GM18498 (cell line): ENCODE results near the gene SF3B4.
"Not testable (repeated sequence)": the region's sequence is repeated elsewhere in the genome, so short reads cannot be mapped to it uniquely, and the experiment has no call there.

ENCODE experiments used
- ATAC-seq: cut with Tn5 transposase; IDR thresholded peaks from one replicate; pipeline ENCODE4 v1.9.1; 2021; ENCODE audit warnings: mild to moderate bottlenecking, moderate library complexity; ENCODE audit not compliant: unreplicated experiment

SF3B4 gene, protein sequence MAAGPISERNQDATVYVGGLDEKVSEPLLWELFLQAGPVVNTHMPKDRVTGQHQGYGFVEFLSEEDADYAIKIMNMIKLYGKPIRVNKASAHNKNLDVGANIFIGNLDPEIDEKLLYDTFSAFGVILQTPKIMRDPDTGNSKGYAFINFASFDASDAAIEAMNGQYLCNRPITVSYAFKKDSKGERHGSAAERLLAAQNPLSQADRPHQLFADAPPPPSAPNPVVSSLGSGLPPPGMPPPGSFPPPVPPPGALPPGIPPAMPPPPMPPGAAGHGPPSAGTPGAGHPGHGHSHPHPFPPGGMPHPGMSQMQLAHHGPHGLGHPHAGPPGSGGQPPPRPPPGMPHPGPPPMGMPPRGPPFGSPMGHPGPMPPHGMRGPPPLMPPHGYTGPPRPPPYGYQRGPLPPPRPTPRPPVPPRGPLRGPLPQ

GRCh38 chr1:149927563-149928400 lies at the start of gene SF3B4:
Gene SF3B4, minus strand, starts transcription at chr1:149927803. Its CDS starts 44 bp downstream, at chr1:149927759.
- peak; percentile 96 for ATAC-seq

DNA sequence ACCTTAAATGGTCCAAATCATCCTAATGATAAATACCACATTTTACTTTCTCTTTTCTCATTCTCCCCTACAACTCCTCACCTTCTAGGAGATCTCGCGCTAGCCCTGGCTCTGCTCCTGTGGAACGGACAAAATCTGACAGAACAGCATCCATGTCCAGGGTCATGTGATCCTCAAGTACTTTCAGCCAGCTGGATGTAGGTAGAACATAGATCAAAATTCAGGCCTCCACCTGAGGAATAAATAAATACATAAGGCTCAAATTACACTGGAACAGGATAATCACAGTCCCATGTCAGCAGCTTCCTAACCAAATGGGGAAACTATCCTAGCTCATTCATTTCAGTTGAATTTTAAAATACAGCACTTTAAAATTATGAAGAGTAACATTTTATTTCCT lies 49.7 kb upstream of the SF3B4 start:
- no peak for ATAC-seq

GRCh38 chr1:149972547-149972946 lies 44.9 kb upstream of the SF3B4 start:
- no peak for ATAC-seq

- no peak for ATAC-seq
Measured at GRCh38 chr1:149967646-149968045, 40.0 kb upstream of the SF3B4 start.

DNA sequence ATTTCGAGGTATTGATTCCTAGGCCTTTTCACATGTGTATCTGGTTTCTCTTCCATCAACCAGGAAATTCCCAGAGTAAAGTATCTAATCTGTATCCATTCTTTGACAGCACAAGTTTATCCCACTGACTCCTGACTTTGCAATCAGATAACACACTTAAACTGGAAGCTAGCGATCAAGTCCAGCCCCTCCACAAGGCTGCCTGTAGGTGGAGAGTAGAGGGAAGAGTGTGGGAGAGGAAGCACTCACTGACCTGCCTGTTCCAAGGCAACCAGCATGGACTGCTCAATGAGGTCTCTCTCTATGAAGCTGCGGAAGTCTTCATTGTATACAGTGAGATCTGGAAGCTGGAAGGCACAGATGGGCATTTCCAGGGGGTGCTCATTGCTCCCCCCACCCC lies 39.4 kb upstream of the SF3B4 start:
- no peak for ATAC-seq

- no peak for ATAC-seq
Measured at GRCh38 chr1:149966405-149966804, 38.8 kb upstream of the SF3B4 start.

DNA sequence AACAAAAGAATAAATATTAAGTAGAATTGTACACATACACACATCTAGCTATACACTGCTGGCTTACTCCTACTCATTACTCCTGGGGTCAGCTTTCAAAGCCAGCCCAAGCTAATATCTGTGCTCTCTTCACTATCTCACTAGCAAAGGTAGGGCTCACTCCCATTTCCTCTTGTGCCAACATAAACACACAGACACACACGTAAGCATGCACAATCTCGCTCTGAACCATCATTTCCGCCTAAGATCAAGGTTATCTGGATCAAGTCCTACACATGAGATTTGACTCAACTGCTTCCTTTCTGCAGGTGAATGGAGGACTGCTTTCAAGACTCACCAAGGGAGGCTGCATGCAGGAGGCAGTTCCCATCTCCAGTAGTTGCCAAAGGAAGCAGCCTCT lies 37.8 kb upstream of the SF3B4 start:
- ATAC-seq, result no peak

DNA sequence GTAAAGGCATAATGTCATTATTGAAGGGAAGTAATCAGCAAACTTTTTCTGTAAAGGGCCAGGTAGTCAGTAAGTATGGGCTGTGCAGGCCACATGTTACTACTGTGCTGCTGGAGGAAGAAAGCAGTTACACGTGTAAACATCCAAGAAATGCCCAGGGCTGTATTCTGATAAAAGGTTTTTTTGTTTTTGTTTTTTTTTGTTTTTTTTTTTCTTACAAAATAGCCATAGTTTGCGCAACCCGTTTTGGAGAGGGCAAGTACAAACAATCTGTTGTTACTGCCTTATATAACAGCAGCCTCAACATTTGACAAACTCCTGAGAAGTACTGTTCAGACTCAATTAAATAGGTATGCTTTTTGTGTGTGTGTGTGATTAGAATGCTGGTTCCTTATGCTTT lies 35.8 kb upstream of the SF3B4 start:
- ATAC-seq, result no peak

GRCh38 chr1:149962736-149963135 lies 35.1 kb upstream of the SF3B4 start:
- ATAC-seq, result no peak

- ATAC-seq, result no peak
Measured at GRCh38 chr1:149962039-149962647, 34.5 kb upstream of the SF3B4 start.

DNA sequence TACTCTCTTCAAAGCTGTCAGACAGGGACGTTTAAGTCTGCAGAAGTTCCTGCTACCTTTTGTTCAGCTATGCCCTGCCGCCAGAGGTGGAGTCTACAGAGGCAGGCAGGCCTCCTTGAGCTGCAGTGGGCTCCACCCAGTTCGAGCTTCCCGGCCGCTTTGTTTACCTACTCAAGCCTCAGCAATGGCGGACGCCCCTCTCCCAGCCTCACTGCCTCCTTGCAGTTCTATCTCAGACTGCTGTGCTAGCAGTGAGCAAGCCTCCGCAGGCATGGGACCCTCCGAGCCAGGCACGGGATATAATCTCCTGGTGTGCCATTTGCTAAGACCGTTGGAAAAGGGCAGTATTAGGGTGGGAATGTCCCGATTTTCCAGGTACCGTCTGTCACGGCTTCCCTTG lies 29.9 kb upstream of the SF3B4 start:
- ATAC-seq, result not testable (repeated sequence)

DNA sequence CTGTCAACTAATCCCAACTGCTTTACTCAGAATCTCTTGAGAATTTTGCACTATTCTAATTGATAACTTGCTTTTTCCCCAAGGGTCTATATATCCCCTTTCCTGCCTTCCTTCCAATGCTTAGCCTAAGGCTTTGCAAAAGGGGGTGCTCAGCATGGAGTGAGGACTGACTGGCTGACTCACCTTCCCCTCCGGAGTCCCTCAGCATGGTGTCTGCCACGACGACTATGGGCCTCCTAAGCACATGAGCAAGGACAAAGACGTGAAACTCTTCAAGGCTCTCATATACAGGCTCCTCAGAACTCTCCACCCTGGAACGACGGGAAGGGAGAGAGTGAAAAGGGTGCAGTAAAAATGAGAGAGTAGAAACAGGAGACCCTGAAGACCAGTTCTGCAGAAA lies 22.3 kb upstream of the SF3B4 start:
- ATAC-seq, result no peak

GRCh38 chr1:149945206-149945605 lies 17.6 kb upstream of the SF3B4 start:
- no peak for ATAC-seq

DNA sequence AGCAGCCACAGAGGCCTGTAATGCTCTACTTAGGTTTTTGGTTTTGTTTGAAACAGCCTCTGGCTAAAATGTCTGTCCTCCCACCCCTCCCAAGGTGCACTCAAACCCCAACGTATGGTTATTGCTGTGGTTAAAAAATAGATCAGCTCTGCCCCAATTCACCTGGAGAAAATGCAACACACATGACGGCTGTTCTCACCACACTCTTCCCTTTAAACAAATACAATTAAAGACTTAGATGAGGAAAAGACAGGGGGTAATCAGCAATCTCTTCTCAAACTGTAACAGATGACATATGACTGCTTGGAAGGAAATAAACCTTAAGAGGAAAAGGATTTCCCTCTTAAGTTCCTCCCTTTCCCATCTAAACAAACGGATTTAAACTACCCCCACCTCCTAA lies 15.3 kb upstream of the SF3B4 start:
- ATAC-seq, result no peak

DNA sequence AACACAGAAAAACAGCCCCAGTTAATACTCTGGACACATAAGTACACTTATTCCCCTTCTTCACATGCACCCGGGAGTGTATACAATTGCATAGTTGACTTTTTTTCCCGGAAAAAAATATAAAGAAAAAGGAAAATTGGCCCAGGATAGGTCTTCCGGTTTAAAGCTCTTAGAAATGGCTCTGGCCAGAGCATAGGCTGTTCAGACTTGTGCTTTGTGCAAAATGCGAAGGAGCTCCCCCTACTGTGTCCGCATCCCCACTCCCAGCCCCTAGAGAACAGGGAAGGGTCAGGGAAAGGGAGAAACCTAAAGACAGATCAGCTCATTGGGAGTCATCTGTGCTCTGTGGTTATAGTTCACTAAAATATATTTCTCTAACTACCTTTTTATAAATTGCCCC lies 14.6 kb upstream of the SF3B4 start:
- ATAC-seq, result no peak

GRCh38 chr1:149940427-149940826 lies 12.8 kb upstream of the SF3B4 start:
- no peak for ATAC-seq

DNA sequence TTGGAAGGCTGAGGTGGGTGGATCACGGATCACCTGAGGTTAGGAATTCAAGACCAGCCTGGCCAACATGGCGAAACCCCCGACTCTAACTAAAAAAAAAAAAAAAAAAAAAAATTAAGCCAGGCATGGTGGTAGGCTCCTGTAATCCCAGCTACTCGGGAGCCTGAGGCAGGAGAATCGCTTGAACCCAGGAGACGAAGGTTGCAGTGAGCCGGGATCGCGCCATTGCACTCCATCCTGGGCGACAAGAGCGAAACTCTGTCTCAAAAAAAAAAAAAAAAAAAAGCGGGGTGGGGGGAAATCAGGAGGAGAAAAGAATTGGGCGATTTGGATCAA lies 11.0 kb upstream of the SF3B4 start:
- ATAC-seq, result not testable (repeated sequence)

- no peak for ATAC-seq
Measured at GRCh38 chr1:149937759-149938158, 10.2 kb upstream of the SF3B4 start.

GRCh38 chr1:149936992-149937705 lies 9.5 kb upstream of the SF3B4 start:
- no peak for ATAC-seq

DNA sequence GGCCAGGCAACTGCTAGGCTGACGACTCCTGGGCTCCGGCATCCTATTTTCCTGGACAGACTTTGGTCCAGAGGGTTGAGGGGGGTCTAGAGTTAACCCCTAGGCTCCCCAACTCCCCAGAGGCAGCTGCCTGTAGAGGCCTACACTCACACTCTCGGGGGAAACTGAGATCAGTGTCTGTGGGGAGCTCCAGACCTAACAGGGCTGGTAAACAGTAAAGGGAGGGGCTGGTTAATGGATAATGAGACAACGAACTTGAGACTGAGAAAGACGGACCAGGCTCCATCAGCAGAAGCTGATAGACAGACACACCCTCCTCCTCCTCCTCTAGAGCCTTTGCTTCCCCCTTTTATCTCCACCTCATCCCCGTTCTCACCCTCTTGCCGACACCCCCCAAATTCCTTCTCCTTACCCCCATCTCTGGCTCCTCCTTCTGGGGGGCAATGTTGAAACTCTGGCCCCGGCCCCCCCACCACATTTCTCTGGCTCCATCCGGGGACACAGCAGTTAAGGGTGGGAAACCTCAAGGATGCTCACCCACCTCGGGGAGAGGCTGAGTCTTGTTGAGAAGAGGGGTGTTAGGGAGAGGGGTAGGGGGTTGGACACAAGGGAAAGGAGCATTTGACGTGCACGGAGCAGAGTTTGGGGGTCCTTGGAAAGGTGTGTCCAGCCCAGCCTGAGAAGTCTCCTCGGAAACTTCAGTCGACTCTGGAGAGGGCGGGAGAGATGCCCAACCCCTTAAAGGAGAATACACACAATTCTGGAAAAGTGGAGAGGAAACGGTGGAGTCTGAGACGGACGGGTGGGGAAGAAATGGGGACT lies 8.8 kb upstream of the SF3B4 start, which contains the start of gene MTMR11:
TSS of gene MTMR11 (minus strand) at position 710 of the 822 bp plus-strand sequence. CDS start at position 478, 232 bp downstream.
- no peak for ATAC-seq
